Heart right ventricle (tissue), 16 donors: ENCODE measurements around the gene C1orf185. TPM values are rescaled to one million over a fixed set of nuclear protein-coding genes. Genes with fewer than 3 reads are reported as not detected.

Experiments used
- ATAC-seq, 8 donors: fragments of 200-7000 bp; cut with Tn5 transposase; one replicate each; pipeline ENCODE4 v1.9.1; 2020; ENCODE audit warnings: mild to moderate bottlenecking in 8 of 8, moderate library complexity in 8 of 8, moderate number of reproducible peaks in 1 of 8
- DNase-seq, 2 donors: peaks; one replicate each; pipeline ENCODE4 v3.0.0-alpha.2; 2020
- H3K27ac ChIP-seq, 10 donors: fragments of 200-600 bp; sonication (generic) in 2 of 10; one replicate each; pipeline versions ENCODE4 v1.5.0 to v1.8.0; 2020 to 2022; ENCODE audit warnings: mild to moderate bottlenecking in 3 of 10
- H3K27me3 ChIP-seq, 7 donors: fragments of 200-600 bp; one replicate each; pipeline ENCODE4 v1.8.0; 2021 to 2022; ENCODE audit warnings: mild to moderate bottlenecking in 2 of 7
- H3K36me3 ChIP-seq, 9 donors: fragments of 200-600 bp; sonication (generic) in 1 of 9; one replicate each; pipeline versions ENCODE4 v1.5.0 to v1.8.0; 2020 to 2022; ENCODE audit warnings: mild to moderate bottlenecking in 2 of 9
- H3K4me1 ChIP-seq, 9 donors: fragments of 200-600 bp; sonication (generic) in 1 of 9; one replicate each; pipeline versions ENCODE4 v1.5.0 to v1.8.0; 2020 to 2022; ENCODE audit warnings: mild to moderate bottlenecking in 4 of 9
- H3K4me3 ChIP-seq, 10 donors: fragments of 200-600 bp; sonication (generic) in 2 of 10; one replicate each; pipeline versions ENCODE4 v1.5.0 to v1.8.0; 2020 to 2022; ENCODE audit warnings: mild to moderate bottlenecking in 7 of 10, moderate library complexity in 2 of 10
- H3K9me3 ChIP-seq, 11 donors: fragments of 200-600 bp in 10 of 11; sonication (generic) in 2 of 11; one replicate each; pipeline versions ENCODE4 v1.5.0 to v1.8.0; 2013 to 2022; ENCODE audit warnings: mild to moderate bottlenecking in 2 of 11, control low read depth in 1 of 11, moderate library complexity in 1 of 11
- CTCF ChIP-seq, 9 donors: fragments of 200-600 bp; sonication (generic) in 2 of 9; IDR thresholded peaks; one replicate each; pipeline versions ENCODE4 v1.5.0 to v1.8.0; 2021 to 2022; ENCODE audit warnings: antibody characterized with exemption in 9 of 9, mild to moderate bottlenecking in 5 of 9, moderate library complexity in 1 of 9
- WGBS, 2 donors: extraction: QIAGEN DNeasy Blood & Tissue Kit; methylation state at CpG; one replicate each; pipeline ENCODE4 v1.1.7; 2013; ENCODE audit warnings: inconsistent platforms in 1 of 2; 5-methylcytosine and 5-hydroxymethylcytosine counted together
- intact Hi-C, 10 donors: fragments of 100-400 bp; cut with DNase I; formaldehyde crosslinking; loops; one replicate each; pipeline versions ENCODE4 v1.11.1 to v1.14.2; 2022
- polyA plus RNA-seq, 2 donors: library from polyadenylated mRNA; stranded (reverse); fragments of 200-250 nt; gene quantifications; one replicate each; pipeline ENCODE4 v1.2.3, GENCODE V29; 2013
- total RNA-seq, 10 donors: library from RNA; stranded (reverse); fragmentation: NEBNext Ultra II Directional in 3 of 10; extraction: Animal tissue kit (Norgen Biotek cat#: 25700) in 3 of 10; gene quantifications; one replicate each; pipeline versions ENCODE4 v1.2.1 to v1.2.4, GENCODE V29; 2021 to 2023
- donor health status: Arrhythmogenic right ventricular cardiomyopathy.
- donor health status: ischemic (EF 13 %, LVEDD 7.1; RV severe dilation, severe dysfunction).
- donor health status: healthy with polysubstance abuse.
- donor health status: DM: no; HTN: yes; CAD: no.
- donor health status: DM: no; HTN: no; CAD: no.
- donor health status: ischemic (EF 25% LVEDD 6.9; RV normal size, moderate dysfunction).
- donor health status: ischemic (EF 25% LVEDD 5.7; RV mildly dilated, moderate dysfunction).
- donor health status: healthy.
- donor health status: DM: yes; HTN: yes; CAD: no.
- donor health status: Ischemic cardiomyopathy.
- donor health status: ischemic (EF 35%, LVEDD 5.7; RV mildly dilated, moderate dysfunction).
- donor health status: nonischemic (EF 11% LVEDD 7.7; RV severe dilation, severe dysfunction).
- donor health status: DM: yes; HTN: yes; CAD: no.
- donor health status: PGD.
- donor health status: ischemic (EF 29% LVEDD 5.4; RV normal size, mild dysfunction).
- donor health status: nonischemic (EF 23%, LVEDD 6.1; RV moderate dilation, normal function).

Gene C1orf185
- total and polyA plus RNA-seq, 12 donors: not detected

- intact Hi-C loops: no loop called here
- no peak for TF ChIP-seq CTCF (IDR thresholded peaks at IDR 0.05)
Observed at GRCh38 chr1:51093581-51093980, 8.4 kb upstream of the C1orf185 start.

DNA sequence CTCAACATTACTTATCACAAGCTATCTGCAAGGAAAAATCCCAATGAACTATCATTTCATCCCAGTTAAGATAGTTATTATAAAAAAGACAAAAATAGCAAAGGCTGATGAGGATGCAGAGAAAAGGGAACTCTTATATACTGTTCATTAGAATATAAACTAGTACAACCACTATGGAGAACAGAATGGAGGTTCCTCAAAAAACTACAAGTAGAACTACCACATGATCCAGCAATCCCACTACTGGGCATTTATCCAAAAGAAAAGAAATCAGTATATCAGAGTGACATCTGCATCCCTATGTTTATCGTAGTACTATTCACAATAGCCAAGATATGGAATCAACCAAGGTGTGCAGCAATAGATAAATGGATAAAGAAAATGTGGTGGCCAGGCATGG lies 4.9 kb upstream of the C1orf185 start:
- Histone ChIP-seq H3K36me3 (no peaks in the 10 kb centered on the region), H3K4me3 (no peak overlapping the region), H3K27me3 (peaks cover 0 to 9% (median 6%) of the 10 kb centered on the region in 7 donors), H3K27ac (no peak overlapping the region), H3K4me1 (peaks cover 0 to 5% (median 0%) of the 10 kb centered on the region in 9 donors), H3K9me3 (peaks cover 0 to 22% (median 0%) of the 10 kb centered on the region in 11 donors)
- intact Hi-C loops: no loop called here
- no peak for ATAC-seq
- 67 to 90% methylated on average over 1 of the region's 1 CpG for WGBS, 2 donors
- no peak for TF ChIP-seq CTCF (IDR thresholded peaks at IDR 0.05)
- DNase-seq: no peak

More at GRCh38 chr1:51093581-51093980, 8.4 kb upstream of the C1orf185 start:
- ATAC-seq: no peak
- Histone ChIP-seq H3K4me3 (no peak overlapping the region), H3K27ac (no peak overlapping the region), H3K36me3 (no peaks in the 10 kb centered on the region), H3K27me3 (peaks cover 0 to 9% (median 6%) of the 10 kb centered on the region in 7 donors), H3K9me3 (peaks cover 0 to 38% (median 4%) of the 10 kb centered on the region in 11 donors), H3K4me1 (peaks cover 0 to 5% (median 0%) of the 10 kb centered on the region in 9 donors)
- no peak for DNase-seq
- 66 to 85% methylated on average over 1 of the region's 1 CpG for WGBS, 2 donors

GRCh38 chr1:51100264-51100880 lies 1.7 kb upstream of the C1orf185 start:
- Histone ChIP-seq H3K27ac (no peak overlapping the region), H3K4me1 (no peaks in the 10 kb centered on the region), H3K9me3 (peaks cover 0 to 14% (median 0%) of the 10 kb centered on the region in 11 donors), H3K36me3 (no peaks in the 10 kb centered on the region), H3K27me3 (peaks cover 0 to 9% (median 0%) of the 10 kb centered on the region in 7 donors), H3K4me3 (no peak overlapping the region)
- ATAC-seq (no peak), DNase-seq (no peak)
- 72 to 73% methylated on average over 3 of the region's 3 CpGs for WGBS, 2 donors
- no peak for TF ChIP-seq CTCF (IDR thresholded peaks at IDR 0.05)
- intact Hi-C loops: no loop called here

GRCh38 chr1:51114137-51114536 lies 12.1 kb downstream of the C1orf185 start:
- Histone ChIP-seq H3K9me3 (peaks cover 0 to 9% (median 0%) of the 10 kb centered on the region in 11 donors), H3K4me1 (no peaks in the 10 kb centered on the region), H3K4me3 (no peak overlapping the region), H3K36me3 (no peaks in the 10 kb centered on the region), H3K27ac (no peak overlapping the region), H3K27me3 (peaks cover 0 to 17% (median 0%) of the 10 kb centered on the region in 7 donors)
- TF ChIP-seq CTCF (IDR thresholded peaks at IDR 0.05): no peak
- ATAC-seq (no peak), DNase-seq (no peak)
- intact Hi-C loops: no loop called here
- 84 to 85% methylated on average over 6 of the region's 6 CpGs for WGBS, 2 donors
